Raji (cell line): ENCODE results near the gene SMAD6.

Experiments
- POLR2A ChIP-seq: IDR thresholded peaks from 2 replicates; pipeline ENCODE4 v1.6.1; 2011; ENCODE audit warnings: low read depth, low read length, control low read depth; ENCODE audit not compliant: insufficient read depth

The SMAD6 gene

GRCh38 chr15:66786708-66787488 lies 84.9 kb downstream of the SMAD6 start:
- TF ChIP-seq POLR2A, result no peak

DNA sequence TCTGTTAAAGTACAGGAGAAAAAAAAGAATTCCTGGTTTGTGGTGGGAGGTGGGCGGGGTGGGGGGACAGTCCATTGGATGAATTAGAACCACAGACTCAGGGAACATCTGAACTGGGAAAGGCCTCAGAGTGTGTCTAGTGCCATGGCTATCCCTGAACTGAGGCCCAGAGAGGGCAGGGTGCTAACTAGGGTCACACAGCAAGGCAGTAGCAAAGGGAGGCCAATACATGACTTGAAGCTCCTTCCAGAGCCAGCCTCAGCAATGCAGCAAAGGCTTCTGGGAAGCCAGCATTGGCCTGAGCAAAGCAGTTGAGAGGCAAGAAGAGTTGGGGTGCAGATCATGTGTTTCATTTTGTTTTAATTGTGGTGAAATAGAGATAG lies 85.4 kb downstream of the SMAD6 start:
- no peak for TF ChIP-seq POLR2A

GRCh38 chr15:66788024-66788423 lies 86.0 kb downstream of the SMAD6 start:
- TF ChIP-seq POLR2A, result no peak

DNA sequence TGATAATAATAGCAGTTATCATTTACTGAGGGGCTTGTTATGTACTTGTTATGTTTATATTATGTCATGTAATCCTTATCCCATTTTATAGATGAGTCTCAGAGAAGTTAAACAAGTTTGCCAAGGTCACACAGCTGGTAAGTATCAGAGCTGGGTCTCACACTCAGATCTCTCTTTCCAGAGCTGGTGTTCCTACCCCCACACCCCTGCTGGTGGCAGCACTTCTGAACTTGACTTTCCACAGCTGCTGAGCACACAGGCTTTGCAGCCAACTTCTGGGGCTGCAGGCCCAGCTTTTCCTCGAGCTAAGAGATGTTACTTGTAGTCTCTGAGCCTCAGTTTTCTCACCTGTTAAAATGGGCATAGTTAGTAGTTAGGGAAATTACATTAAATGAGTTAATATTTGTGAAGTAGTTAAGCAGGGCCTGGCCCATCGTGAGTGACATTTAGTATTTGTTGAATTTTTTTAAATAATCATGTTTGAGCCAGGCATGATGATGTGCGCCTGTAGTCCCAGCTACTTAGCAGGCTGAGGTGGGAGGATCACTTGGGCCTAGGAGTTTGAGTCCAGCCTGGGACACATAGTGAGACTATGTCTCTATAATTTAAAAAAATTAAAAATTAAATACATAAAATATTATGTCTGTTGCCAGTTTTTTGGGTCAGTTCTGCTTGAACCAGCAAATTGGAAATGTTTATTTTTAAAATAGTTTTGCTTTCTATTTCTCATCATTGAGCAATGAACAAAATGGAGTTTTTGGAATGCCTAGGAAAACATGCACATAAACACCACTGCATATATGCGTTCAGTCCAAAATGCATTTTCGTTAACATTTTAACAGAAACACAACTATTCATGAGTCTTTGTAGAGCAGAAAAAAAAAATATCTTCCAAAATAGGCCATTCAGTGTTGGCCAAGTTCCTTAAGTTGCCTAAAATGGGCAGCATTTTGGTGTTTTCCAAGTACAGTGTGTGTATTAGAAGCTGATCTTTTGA lies 87.3 kb downstream of the SMAD6 start:
- no peak for TF ChIP-seq POLR2A

DNA sequence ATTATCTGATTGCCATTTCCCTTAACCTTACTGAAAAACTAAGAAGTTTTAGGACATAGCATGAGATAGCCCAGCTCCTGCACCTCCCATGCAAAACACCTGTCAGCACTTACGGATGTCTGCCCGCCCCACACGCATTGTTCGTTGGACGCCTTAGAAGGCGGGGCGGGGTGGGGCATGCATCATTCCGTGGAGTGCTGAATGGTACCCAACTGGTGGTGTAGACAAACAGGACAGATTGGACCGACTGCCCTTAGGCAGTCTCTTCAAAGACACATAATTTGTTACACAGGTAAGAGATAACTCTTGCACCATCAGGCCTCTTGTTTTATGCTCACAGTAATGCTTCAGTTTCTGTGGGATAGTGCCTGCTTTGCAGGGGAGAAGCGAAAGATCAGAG lies 93.8 kb downstream of the SMAD6 start:
- TF ChIP-seq POLR2A, result no peak

DNA sequence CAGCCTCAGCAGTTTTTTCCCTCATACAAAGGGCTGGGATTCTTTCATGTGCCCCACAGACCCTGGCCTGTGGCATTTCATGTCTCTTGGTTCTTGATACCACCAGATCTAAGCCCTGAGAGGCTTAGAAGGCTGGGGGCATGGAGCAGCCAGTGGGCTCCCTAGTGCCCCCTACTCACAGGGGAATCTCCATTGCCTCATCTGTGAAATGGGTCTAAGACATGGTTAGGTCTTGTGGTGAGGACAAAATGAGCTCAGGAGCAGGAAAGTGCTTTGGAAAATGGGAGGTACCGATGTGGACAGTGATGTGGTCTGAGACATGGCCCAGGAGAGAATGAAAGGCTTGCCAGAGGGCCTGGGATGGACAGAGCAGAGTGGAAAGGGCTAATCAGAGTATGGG lies 94.3 kb downstream of the SMAD6 start:
- TF ChIP-seq POLR2A, result no peak

DNA sequence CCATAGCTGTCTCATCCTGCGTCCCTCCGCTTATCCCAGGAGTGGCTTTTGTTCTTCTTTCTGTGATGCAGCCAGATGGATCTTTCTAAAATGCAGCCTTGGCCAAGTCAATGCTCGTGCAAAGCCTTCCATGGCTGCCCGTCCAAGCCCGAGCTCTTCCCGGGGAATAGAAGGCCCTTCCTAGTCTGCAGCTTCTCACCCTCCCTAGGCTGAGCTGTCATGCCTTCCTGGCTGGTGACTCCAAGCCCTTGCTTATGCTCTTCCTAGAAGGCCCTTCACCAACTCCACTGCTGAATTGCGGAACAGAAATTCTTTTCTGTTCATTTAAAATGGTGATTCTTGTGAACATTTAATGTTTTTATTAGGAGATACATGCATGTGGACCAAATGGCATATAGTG lies 95.9 kb downstream of the SMAD6 start:
- no peak for TF ChIP-seq POLR2A

DNA sequence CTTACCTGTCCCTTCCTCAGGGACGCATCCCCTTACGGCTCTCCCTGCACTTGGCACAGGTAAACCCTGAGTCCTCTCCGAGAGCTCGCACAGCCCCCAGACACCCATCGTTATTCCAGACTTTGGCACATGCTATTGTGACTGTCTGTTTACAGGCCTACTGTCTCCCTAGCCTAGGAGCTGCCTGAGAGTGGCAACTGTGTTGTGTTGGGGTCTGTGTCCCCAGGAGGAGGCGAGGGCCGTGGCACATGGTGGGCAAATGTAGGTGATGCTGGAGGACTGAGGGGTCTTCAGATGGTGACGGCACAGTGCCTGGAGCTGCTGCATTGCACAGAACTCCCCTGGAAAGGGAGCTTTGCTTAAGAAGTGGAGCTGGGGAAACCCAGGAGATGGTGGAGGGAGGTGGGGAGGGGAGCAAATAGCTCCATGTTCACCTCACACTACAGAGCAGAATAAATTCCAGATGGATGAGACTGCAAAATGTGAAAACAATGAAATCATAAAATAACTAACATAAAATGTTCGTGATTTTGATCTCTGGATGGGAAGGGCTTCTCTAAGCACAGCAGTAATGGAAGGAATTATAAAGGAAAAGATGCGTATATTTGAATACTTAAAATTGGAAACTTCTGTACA lies 96.5 kb downstream of the SMAD6 start:
- TF ChIP-seq POLR2A, result no peak

DNA sequence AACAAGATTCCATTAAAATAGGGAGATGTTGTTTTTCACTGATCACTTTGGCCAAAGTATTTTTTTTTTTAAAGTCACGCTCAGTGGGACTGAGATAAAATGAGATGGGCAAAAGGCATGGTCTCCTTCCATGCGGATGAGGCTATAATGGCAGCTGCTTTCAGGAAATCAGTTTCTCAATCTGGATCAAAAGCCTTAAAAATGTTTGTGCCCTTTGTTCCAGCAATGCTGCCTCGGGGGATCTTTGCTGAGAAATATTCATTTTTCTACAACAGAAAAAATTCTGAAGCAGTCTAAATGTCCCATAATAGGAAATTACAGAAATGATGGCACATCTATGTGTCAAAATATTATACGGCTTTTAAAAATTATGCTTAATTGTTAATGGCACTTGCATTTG lies 97.2 kb downstream of the SMAD6 start:
- TF ChIP-seq POLR2A, result no peak

DNA sequence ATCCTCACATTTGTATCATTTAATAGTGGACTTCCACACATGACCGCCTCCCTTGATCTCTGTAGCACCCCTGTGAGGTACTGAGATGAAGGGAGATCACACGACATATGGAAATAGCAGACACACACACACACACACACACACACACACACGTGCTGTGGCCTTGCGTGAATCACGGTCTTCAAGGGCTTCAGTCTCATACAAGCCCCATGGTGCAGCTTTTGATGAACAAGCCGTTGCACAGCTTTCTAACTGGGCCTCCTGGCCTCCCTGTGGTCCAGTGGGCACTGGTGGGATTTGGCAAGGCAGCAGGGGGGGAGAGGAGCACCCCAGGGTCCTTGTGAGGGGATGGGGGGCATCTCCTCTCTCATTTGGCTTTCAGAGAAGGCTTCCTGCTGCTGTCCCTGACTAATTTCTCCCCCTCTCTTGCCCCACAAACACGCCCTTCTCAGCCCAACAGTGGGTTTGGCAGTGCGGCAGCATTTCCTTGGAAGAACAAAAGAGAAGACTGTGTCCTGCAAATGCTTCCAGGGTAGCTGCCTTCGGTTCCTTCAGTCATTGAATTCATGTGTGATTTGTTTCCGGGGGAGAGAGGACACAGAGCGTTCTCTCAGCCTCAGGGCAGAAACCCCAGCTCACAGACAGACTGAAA lies 98.7 kb downstream of the SMAD6 start:
- no peak for TF ChIP-seq POLR2A

DNA sequence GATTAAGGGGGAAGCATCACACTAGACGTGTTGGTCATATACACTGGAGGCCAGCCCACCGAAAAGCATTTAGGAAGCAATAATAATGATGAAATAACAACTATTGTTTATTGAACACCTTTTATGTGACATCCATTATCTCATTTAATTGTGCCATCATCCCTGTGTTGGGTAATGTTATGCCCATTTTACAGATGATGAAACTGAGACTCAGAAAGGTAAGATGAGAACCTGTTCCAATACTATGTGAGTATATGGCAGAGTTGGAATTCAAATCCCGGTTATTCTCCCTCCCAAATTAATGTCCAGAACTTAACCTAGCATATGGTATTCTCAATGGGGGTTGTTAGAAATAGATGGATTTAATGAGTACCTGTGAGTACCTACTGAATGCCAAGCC lies 99.2 kb downstream of the SMAD6 start:
- no peak for TF ChIP-seq POLR2A

DNA sequence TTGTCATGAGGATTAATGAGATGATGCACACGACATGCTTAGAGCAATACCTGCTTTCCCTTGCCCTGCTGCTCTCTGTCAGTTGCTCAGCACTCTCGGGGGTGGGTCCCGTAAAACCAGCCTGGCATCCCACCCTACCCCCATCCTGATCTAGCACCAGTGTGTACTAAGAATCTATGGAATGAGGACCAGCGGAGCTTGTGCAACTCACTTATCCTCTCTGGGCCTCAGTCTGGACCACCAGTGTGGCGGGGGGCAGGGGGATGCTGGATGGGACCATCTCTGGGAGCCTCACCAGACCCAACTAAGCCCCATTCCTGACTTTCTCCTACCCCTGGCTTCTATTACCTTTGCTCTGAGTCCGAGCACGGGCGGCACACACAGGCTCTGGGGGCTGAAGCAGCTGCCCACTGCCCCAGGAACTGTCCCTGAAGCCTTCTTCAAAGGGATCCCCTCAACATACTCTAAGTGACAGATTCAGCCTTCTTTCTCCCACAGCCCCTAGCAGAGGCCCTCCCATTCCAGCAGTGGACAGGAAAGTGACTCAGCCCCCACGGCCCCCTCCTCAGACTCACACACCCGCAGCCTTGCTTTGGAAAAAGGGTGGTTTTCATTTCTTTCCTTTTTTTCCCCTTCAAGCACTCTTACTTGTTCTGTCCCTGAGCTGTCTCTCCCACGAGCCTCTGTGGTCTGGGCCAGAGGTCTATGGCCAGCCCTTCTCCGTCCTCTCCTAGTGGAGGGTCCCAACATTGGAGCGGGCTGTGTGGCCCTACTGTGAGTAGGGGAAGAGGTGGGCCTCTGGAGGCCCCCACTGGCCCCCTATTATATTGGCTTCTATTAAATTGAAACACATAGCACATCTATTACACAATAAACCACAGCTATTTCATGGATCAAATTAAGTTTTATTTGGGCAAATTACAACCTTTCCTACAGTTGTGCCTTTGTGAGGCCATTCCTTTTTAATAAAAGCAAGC lies 100.3 kb downstream of the SMAD6 start:
- no peak for TF ChIP-seq POLR2A

- TF ChIP-seq POLR2A, result no peak
These were observed 101.2 kb downstream of the SMAD6 start for GRCh38 chr15:66803182-66803729.

- no peak for TF ChIP-seq POLR2A
These were observed 101.7 kb downstream of the SMAD6 start for GRCh38 chr15:66803749-66804148.
